EH (cell line): ENCODE results near the gene PEPD.
A peak's percentile ranks its signal among the peaks of the same experiment; 100 is the strongest.

ENCODE experiments used
- DNase-seq: peaks from one replicate; pipeline ENCODE4 v3.0.0-alpha.2; 2015; ENCODE audit warnings: low read depth

Gene PEPD

GRCh38 chr19:33350538-33351309, 170.9 kb downstream of the PEPD start:
- DNase-seq: peak; percentile 37

- DNase-seq: no peak
Measured at GRCh38 chr19:33349319-33350289, 172.0 kb downstream of the PEPD start.

GRCh38 chr19:33348301-33349010, 173.1 kb downstream of the PEPD start:
- DNase-seq: peak; percentile 48

GRCh38 chr19:33347300-33347699, 174.3 kb downstream of the PEPD start:
- no peak for DNase-seq

- no peak for DNase-seq
Measured at GRCh38 chr19:33346665-33347064, 174.9 kb downstream of the PEPD start.

- DNase-seq: no peak
Measured at GRCh38 chr19:33345163-33345562, 176.4 kb downstream of the PEPD start.

- no peak for DNase-seq
Measured at GRCh38 chr19:33344573-33344925, 177.0 kb downstream of the PEPD start.

- DNase-seq: peak; percentile 22
Measured at GRCh38 chr19:33343859-33344572, 177.6 kb downstream of the PEPD start.

- no peak for DNase-seq
Measured at GRCh38 chr19:33343301-33343700, 178.3 kb downstream of the PEPD start.

GRCh38 chr19:33340991-33341390, 180.6 kb downstream of the PEPD start:
- no peak for DNase-seq

GRCh38 chr19:33339016-33339984, 182.3 kb downstream of the PEPD start:
- DNase-seq: peak; percentile 6
